Measurements from ENCODE around the gene TFPI.
"Not testable (repeated sequence)": the region's sequence is repeated elsewhere in the genome, so short reads cannot be mapped to it uniquely, and the experiment has no call there.

DNA sequence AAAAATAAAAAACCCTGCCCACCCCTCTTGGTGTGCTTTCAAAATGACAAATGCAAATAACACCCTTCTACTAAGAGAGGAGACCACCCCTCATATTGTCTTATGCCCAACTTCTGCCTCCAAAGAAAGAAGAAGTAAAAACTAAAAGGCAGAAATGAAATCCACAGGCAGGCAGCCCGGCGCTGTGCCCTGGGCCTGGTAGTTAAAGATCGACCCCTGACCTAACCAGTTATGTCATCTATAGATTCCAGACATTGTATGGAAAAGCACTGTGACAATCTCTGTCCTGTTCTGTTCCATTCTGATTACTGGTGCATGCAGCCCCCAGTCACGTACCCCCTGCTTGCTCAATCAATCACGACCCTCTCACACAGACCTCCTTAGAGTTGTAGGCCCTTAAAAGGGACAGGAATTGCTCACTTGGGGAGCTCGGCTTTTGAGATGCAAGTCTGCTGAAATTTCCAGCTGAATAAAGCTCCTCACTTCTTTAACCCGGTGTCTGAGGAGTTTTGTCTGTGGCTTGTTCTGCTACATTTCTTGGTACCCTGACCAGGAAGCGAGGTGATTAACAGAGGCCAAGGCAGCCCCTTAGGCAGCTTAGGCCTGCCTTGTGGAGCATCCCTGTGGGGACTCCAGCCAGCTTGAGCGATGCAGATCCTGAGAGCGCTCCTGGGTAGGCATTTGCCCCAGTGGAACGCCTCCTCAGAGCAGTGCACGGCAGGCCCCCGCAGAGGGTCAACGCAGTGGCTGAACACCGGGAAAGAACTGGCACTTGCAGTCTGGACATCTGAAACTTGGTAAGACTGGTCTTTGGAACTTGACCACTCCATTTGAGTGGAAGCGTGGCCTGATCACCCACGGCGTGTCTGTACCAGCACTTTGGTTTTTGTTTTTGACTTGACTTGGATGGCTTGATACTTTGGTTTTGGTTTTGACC lies 43.5 kb downstream of the TFPI start:
- TF ChIP-seq POLR2A (IDR thresholded peaks at IDR 0.05) = not testable (repeated sequence)
- TF ChIP-seq, protein P1, sequence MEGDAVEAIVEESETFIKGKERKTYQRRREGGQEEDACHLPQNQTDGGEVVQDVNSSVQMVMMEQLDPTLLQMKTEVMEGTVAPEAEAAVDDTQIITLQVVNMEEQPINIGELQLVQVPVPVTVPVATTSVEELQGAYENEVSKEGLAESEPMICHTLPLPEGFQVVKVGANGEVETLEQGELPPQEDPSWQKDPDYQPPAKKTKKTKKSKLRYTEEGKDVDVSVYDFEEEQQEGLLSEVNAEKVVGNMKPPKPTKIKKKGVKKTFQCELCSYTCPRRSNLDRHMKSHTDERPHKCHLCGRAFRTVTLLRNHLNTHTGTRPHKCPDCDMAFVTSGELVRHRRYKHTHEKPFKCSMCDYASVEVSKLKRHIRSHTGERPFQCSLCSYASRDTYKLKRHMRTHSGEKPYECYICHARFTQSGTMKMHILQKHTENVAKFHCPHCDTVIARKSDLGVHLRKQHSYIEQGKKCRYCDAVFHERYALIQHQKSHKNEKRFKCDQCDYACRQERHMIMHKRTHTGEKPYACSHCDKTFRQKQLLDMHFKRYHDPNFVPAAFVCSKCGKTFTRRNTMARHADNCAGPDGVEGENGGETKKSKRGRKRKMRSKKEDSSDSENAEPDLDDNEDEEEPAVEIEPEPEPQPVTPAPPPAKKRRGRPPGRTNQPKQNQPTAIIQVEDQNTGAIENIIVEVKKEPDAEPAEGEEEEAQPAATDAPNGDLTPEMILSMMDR (IDR thresholded peaks at IDR 0.05) = not testable (repeated sequence)
